SKM-1 treated with dmso at 0.1 percent for 144 hours (cell line): Measurements from ENCODE around the gene TRAPPC2L.
"Not testable (repeated sequence)": the region's sequence is repeated elsewhere in the genome, so short reads cannot be mapped to it uniquely, and the experiment has no call there.

Experiments used
- DNase-seq: peaks from one replicate; lab custom pipeline; 2025; ENCODE audit not compliant: unreplicated experiment; lab: John Stamatoyannopoulos, UW

TRAPPC2L gene

DNA sequence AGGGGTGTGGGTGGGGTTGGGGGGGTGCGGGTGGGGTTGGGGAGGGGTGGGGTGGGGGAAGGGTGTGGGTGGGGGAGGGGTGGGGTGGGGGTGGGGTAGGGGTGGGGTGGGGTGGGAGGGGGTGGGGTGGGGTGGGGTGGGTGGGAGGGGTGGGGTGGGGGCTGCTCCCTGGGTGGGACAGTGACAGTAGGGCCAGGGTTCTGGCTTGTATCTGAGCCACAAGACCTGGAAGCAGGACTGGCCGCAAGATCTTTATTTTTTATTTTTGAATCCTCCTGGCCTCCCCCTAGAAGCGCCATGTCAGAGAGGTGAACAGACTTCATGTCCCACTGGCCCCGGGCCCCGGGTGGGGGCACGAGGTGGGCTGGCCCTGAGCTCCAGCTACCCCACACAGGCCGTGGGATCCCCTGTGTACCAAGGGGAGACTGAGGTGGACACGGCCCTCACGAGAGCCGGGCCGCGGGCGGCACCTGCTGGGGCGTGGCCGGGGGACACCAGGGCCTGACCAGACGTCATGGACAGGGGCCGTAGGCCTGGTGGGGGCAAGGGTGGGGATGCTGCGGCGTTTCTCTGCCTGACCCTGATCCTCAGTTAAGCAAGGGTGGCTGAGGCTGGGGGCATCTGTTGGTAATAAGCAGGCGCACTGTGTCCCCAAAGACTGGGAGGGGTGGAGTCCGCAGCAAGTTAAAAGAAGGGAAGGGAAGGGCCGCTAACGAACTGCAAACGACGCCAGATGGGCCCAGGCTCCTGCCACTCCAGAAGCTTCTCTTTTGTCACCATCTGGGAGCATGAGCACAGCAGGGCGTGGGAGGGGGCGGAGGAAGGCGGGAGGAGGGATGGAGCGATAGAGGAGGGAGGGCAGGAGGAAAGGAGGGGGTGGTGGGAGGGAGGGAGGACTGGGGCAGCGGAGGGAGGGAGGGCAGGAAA, 31.8 kb downstream of the TRAPPC2L start:
- DNase-seq: no peak

DNA sequence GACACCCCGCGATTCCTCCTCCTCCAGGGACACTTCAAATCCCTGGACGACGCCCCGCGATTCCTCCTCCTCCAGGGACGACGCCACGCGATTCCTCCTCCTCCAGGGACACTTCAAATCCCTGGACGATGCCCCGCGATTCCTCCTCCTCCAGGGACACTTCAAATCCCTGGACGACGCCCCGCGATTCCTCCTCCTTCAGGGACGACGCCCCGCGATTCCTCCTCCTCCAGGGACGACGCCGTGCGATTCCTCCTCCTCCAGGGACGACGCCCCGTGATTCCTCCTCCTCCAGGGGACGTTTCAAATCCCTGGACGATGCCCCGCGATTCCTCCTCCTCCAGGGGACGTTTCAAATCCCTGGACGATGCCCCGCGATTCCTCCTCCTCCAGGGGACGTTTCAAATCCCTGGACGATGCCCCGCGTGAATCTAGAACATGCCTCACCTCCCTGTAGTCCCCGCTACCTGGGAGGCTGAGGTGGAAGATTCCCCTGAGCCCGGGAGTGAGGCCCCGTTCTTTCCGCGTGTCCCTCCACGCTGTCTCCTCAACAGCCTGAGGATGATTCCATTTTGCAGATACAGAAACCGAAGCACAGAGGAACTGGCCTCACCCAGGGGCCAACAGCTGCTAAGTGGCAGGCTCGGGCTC, 32.9 kb downstream of the TRAPPC2L start:
- not testable (repeated sequence) for DNase-seq

DNA sequence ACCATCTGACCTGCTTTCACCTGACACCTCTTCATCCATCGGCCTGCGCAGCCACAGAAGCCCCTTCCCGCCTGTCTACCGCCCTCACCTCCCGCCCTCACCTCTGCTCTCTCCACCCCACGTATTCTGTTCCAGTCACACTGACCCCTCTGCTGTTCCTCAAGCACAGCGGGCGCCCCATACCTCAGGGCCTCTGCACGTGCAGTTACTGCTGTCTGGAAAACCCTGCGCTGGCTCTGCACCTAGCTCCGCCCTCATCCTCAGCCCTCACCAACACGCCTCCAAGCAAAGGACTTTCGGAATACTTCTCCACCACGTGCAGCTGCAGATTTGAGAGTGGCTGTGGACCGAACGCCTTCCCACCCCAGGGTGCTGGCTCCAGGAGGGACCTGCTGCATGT, 34.2 kb downstream of the TRAPPC2L start:
- no peak for DNase-seq

DNA sequence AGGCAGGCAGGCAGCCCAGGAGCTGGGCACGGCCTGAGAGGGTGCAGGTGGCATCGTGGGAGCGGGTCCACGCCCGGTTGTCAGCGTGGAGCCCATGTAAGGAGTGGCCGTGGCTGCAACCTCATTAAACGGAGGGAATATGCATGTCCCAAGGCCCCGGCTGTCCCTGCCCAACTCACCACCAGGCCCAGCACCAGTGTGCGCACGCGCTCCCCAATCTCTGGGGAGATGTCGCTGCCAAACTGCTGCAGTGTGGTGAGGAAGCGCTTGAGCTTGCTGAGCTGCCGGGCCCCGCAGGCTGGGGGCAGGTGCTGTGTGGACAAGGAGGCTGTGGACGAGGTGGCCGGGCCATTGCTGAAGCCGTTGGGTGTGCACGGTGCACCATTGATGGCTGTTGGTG, 35.1 kb downstream of the TRAPPC2L start:
- DNase-seq: no peak

DNA sequence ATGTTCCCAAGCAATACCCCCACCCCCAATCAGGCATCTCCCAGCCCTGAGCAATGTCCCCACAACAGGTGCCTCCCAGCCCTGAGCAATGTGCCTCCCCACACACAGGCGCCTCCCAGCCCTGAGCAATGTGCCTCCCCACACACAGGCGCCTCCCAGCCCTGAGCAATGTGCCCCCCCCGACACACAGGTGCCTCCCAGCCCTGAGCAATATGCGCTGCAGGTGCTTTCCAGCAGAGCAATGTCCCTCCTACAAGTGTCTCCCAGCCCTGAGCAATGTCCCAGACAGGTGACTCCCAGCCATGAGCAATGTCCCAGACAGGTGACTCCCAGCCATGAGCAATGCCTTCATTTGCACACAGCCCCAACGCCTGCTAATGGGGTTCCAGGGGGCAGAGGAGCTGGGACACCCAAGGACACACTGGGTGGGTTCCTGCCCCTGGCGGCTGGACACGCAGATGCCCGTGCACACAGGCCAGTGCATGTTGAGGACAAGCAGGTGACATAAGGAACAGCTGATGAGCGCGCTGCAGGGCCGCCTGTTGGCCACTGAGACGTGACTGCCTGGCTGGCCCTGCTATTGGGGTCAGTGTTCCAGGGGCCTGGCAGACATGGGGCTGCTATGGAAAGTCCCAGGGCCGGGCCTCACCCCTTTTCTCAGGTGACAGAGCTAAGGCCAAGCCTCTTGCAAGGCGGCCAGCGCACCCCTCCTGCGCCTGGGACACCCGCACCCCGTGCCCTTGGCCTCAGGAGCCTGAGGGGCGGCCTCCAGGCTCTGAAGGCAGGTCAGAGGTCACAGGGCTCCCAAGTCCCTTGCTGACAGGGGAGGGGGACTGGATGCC, 36.4 kb downstream of the TRAPPC2L start:
- DNase-seq: no peak

DNA sequence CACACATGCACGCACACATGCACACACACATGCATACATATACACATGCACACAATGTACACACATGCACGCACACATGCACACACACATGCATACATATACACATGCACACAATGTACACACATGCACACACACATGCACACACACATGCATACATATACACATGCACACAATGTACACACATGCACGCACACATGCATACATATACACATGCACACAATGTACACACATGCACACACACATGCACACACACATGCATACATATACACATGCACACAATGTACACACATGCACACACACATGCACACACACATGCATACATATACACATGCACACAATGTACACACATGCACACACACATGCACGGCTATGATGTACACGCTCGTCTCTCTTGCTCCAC, 37.3 kb downstream of the TRAPPC2L start:
- not testable (repeated sequence) for DNase-seq

GRCh38 chr16:88894681-88895300, 37.9 kb downstream of the TRAPPC2L start:
- DNase-seq: no peak

- no peak for DNase-seq
These were observed 38.4 kb downstream of the TRAPPC2L start for GRCh38 chr16:88895335-88895734.

DNA sequence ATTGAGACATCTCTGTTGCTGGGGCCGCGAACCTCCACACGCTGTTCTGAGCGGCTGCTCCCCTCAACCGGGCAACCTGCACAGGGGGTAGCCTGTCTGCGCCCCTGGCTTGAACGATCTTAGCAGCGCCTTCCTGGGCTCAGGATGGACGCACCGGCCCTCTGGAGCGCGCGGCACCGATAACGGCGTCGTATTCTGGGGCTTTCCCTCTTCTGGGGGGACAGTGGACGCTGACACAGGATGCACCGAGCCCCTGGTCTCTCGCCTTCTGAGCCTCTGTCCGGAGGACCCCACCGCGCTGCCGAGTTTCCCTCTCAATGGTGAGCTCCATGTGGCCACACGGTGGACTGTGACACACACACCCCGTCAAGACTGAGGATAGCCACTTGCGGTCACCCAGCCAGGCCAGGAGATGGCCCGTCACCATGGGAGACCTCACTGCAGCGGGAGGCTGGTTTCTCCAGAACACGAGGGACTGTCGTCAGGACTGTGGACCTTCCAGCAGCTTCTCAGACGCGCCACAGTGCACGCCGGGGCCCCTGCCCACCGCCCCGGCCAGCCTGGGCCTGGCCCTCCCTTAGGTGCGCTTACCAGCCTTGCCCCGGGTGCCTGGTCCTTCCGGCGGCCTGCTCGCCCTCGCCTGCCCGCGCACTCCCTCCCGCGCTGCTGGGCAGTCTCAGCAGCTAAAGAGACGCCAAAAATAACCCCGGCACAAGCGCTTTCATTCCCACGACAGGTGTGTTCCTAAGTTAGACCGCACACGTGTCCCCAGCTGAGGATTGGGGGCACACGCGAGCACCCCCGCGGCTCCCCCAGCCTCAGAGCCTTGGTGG, 39.5 kb downstream of the TRAPPC2L start:
- DNase-seq: no peak

DNA sequence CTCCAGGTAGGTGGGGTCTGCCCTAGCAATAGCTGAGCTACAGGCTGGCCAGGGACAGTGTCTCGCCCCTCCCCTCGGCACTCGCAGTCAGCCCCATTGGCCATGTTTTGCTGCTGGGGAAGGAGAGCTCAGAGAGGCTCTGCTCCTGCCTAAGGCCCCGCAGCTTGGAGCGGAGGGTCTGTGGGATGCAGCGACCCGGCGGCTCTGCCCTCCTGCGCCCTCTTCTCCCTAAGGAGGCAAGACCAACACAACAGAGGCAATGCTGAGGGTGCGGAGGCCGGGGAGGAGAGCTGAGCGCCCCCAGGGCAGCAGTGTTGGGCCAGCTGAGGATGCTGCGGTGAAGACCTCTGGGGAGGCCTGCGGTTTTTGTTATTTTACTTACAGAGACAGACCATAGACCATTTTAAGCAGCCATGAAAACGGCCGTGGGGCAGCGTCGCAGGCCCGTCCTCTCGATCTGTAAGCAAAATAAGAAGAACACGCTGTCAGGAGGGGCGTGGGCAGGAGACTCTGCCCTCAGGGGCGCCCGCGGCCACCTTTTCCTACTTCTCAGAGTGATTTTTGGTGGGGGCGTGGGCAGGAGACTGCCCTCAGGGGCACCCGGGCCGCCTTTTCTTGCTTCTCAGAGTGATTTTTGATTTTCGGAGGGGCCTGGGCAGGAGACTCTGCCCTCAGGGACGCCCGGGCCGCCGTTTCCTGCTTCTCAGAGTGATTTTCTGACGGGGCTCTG, 40.9 kb downstream of the TRAPPC2L start:
- no peak for DNase-seq

GRCh38 chr16:88899901-88900661, 43.2 kb downstream of the TRAPPC2L start:
- DNase-seq: no peak

DNA sequence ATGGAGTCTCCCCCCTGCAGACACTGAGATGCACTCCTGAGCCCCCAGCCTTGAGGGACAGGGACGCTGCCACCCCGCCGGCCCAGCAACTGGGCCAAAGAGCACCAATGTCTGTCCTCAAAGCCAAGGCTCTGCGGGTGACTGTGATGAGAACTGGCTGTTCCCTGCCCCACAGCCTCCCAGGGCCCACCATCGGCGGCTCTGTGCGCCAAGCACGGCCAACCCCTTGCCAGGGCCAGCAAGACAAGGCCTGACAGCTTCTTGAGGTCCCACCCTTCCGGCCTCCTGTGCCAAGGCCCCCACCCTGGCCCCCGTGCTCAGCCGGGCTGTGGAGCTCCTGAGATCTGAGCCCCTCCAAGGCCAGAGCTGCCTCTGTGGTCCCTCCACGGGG, 43.7 kb downstream of the TRAPPC2L start:
- DNase-seq: no peak

DNA sequence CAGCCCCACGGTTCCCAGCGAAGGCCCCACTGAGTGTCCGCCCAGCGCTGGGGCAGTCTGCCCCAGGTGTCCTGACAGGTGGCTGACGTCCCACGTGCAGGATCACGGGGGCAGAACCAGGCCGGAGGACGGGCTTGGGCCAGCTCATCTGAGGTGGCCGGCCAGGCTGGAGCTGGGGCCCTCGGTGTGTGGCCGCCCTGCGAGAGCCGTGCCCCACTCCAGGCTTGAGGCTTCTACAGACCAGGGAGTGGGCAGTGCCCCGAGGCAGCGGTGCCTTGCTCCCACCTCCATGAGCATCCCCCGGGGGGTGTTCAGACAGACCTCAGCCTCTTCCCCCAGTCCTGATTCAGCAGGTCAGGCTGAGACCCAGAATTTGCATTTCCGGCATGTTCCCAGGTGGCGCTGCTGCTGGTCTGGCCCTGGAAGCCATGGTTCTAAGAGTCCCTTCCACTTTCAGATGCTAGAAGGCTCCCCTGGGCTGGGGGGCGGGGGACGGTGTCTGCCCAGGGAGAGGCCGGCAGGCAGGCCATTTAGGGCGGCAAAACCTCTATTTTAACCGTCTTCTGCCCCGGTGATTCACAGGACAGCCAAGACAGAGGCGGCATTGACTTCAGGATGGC, 44.9 kb downstream of the TRAPPC2L start:
- no peak for DNase-seq

- DNase-seq: no peak
These were observed 45.8 kb downstream of the TRAPPC2L start for GRCh38 chr16:88902744-88903143.

DNA sequence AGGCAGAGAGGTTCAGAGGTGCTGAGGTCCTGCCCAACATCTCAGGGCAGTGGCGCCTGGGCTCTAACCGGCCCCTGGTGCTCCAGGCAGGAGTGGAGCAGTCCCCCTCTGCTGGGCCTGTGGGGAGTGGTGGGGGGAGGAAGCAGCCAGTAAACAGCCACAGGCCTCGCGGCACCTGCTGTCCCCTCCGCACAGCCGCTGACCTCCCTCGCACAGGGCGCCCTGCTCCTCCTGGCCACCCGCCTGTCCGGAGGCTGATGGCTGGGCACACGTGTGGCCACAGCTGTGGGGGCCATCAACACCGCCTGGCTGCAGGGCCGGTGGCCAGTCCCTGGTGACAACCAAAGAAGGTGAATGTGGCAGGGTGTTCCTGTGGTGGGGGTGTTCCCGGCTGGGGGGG, 46.3 kb downstream of the TRAPPC2L start:
- no peak for DNase-seq

GRCh38 chr16:88904676-88905365, 47.9 kb downstream of the TRAPPC2L start:
- no peak for DNase-seq

DNA sequence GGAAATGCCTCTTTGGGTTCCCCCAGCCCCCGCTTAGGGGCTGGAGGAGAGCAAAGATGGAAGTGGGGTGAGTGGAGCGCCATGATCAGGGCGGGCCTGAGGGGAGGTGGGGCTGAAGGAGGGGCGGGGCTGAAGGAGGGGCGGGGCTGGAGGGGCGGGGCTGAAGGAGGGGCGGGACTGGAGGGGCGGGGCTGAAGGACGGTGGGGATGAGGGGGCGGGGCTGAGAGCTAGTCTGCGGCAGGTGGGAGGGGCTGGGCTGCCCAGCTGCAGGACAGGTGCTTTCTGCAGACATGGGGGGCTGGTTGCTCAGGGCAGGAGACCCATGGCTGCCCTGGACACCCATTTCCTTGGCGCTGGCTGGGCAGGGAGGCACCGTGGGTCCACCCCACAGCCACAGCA, 48.6 kb downstream of the TRAPPC2L start:
- DNase-seq: no peak

- DNase-seq: no peak
These were observed 49.1 kb downstream of the TRAPPC2L start for GRCh38 chr16:88906020-88906419.
